Smooth muscle cell of the brain vasculature (primary cell): ENCODE data around the gene IRAK3.

ENCODE experiments used
- DNase-seq: peaks from one replicate; pipeline ENCODE4 v3.0.0-alpha.2; 2012; ENCODE audit warnings: low read depth, low spot score

Gene IRAK3

GRCh38 chr12:66188584-66189485, at the start of gene IRAK3:
TSS of gene IRAK3 (plus strand) at chr12:66189214. CDS start at chr12:66189300, 86 bp downstream.
- DNase-seq: no peak

- DNase-seq: no peak
These were observed 49.7 kb upstream of the IRAK3 start for GRCh38 chr12:66139328-66139727.

- no peak for DNase-seq
These were observed 48.3 kb upstream of the IRAK3 start for GRCh38 chr12:66140731-66141130.

- DNase-seq: no peak
These were observed 47.7 kb upstream of the IRAK3 start for GRCh38 chr12:66141299-66141698.

- no peak for DNase-seq
These were observed 46.2 kb upstream of the IRAK3 start for GRCh38 chr12:66142826-66143225.

- DNase-seq: no peak
These were observed 45.1 kb upstream of the IRAK3 start for GRCh38 chr12:66143868-66144267.

- DNase-seq: no peak
These were observed 43.9 kb upstream of the IRAK3 start for GRCh38 chr12:66144791-66145754.

- no peak for DNase-seq
These were observed 39.2 kb upstream of the IRAK3 start for GRCh38 chr12:66149702-66150398.

- no peak for DNase-seq
These were observed 36.3 kb upstream of the IRAK3 start for GRCh38 chr12:66152732-66153131.

GRCh38 chr12:66154776-66155175, 34.2 kb upstream of the IRAK3 start:
- DNase-seq: no peak

GRCh38 chr12:66156654-66157053, 32.4 kb upstream of the IRAK3 start:
- no peak for DNase-seq

GRCh38 chr12:66159123-66159522, 29.9 kb upstream of the IRAK3 start:
- DNase-seq: no peak

GRCh38 chr12:66160704-66161103, 28.3 kb upstream of the IRAK3 start:
- DNase-seq: no peak

- DNase-seq: no peak
These were observed 26.3 kb upstream of the IRAK3 start for GRCh38 chr12:66162701-66163100.

- DNase-seq: no peak
These were observed 25.7 kb upstream of the IRAK3 start for GRCh38 chr12:66163289-66163688.

- DNase-seq: no peak
These were observed 24.6 kb upstream of the IRAK3 start for GRCh38 chr12:66164349-66164821.

- no peak for DNase-seq
These were observed 23.9 kb upstream of the IRAK3 start for GRCh38 chr12:66165141-66165540.

GRCh38 chr12:66166561-66166960, 22.5 kb upstream of the IRAK3 start:
- DNase-seq: no peak

- no peak for DNase-seq
These were observed 20.6 kb upstream of the IRAK3 start for GRCh38 chr12:66168410-66168809.

GRCh38 chr12:66169221-66170170, 19.5 kb upstream of the IRAK3 start, which contains the start of gene TMBIM4:
TSS of gene TMBIM4 (minus strand) at chr12:66169996. CDS start at chr12:66169951, 45 bp downstream.
- DNase-seq: peak; percentile 76
